Measurements from ENCODE around the gene BCL2L12. TPM values are rescaled to one million over a fixed set of nuclear protein-coding genes. Genes with fewer than 3 reads are reported as not detected.

Gene BCL2L12
- total and polyA plus RNA-seq, 2 of the 13 experiments (the other 11 are each of a cell fraction or from before 2014, with no cell fraction given) = 26.8 to 40.8 TPM

DNA sequence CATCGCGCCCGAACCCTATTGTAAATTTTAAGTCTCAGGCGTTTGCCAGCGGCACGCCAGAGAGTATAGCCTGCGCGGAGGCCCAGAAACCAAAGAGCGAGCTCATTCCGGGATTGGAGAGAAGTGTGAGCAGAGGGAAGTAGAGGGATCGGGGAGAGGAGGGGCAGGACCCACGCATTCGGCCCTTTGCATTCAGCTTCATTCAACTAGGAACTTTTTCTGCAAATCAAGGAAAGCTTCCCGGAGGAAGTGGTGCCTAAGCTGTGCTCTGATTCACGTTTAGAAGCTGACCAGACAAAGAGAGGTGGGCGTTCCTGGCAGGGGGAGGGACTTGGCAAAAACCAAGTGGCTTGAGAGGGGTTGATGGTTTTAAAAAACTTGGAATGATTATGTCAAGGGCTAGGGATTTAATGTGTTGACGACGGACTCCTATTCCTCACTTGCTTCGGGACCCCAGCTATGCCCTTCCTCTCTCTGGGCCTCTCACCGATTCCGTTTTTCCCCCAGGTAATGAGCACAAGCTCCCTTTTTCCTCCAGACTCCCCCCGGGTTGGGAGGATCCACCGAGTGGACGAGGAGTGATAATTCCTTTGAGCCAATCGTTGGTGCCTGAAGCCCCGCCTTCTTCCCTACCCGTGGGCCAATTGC, 10.5 kb downstream of the BCL2L12 start (continued):
- TF ChIP-seq, protein P1, sequence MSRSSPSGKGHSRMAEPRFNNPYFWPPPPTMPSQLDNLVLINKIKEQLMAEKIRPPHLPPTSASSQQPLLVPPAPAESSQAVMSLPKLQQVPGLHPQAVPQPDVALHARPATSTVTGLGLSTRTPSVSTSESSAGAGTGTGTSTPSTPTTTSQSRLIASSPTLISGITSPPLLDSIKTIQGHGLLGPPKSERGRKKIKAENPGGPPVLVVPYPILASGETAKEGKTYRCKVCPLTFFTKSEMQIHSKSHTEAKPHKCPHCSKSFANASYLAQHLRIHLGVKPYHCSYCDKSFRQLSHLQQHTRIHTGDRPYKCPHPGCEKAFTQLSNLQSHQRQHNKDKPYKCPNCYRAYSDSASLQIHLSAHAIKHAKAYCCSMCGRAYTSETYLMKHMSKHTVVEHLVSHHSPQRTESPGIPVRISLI (CRISPR knock-in tag; IDR thresholded peaks at IDR 0.05; ENCODE audit: borderline replicate concordance) = peak; percentile 61; the same call in 1 of the 2 replicates
- TF ChIP-seq ZNF12 (CRISPR knock-in tag; IDR thresholded peaks at IDR 0.05) (no peak), ZNF557 (CRISPR knock-in tag; IDR thresholded peaks at IDR 0.05) (no peak), ISL2 (CRISPR knock-in tag; IDR thresholded peaks at IDR 0.05) (peak; percentile 29; the same call in 1 of the 2 replicates), ATF7 (IDR thresholded peaks at IDR 0.05) (peak; percentile 86), ATF7 (CRISPR knock-in tag; IDR thresholded peaks at IDR 0.05) (no peak), ZFP36 (IDR thresholded peaks at IDR 0.05; ENCODE audit: borderline replicate concordance, low read depth, low read length, partially characterized antibody) (peak; percentile 100), RBFOX2 (IDR thresholded peaks at IDR 0.05; ENCODE audit: low read depth, low read length) (no peak), ZNF605 (CRISPR knock-in tag; IDR thresholded peaks at IDR 0.05) (no peak), RARG (CRISPR knock-in tag; IDR thresholded peaks at IDR 0.05; ENCODE audit: low read depth) (no peak), ZBTB7A (CRISPR knock-in tag; IDR thresholded peaks at IDR 0.05) (no peak), GTF2F1 (IDR thresholded peaks at IDR 0.05; ENCODE audit: low read length) (no peak), ZNF678 (CRISPR knock-in tag; IDR thresholded peaks at IDR 0.05) (no peak), NFE2L2 (IDR thresholded peaks at IDR 0.05; ENCODE audit: low read length) (no peak), TEAD3 (CRISPR knock-in tag; optimal IDR thresholded peaks at IDR 0.05; ENCODE audit: borderline replicate concordance) (no peak)
- TF ChIP-seq, protein P2, sequence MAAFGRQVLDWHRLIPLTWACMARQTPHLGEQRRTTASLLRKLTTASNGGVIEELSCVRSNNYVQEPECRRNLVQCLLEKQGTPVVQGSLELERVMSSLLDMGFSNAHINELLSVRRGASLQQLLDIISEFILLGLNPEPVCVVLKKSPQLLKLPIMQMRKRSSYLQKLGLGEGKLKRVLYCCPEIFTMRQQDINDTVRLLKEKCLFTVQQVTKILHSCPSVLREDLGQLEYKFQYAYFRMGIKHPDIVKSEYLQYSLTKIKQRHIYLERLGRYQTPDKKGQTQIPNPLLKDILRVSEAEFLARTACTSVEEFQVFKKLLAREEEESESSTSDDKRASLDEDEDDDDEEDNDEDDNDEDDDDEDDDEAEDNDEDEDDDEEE (CRISPR knock-in tag; IDR thresholded peaks at IDR 0.05) = no peak
- TF ChIP-seq, protein P3, sequence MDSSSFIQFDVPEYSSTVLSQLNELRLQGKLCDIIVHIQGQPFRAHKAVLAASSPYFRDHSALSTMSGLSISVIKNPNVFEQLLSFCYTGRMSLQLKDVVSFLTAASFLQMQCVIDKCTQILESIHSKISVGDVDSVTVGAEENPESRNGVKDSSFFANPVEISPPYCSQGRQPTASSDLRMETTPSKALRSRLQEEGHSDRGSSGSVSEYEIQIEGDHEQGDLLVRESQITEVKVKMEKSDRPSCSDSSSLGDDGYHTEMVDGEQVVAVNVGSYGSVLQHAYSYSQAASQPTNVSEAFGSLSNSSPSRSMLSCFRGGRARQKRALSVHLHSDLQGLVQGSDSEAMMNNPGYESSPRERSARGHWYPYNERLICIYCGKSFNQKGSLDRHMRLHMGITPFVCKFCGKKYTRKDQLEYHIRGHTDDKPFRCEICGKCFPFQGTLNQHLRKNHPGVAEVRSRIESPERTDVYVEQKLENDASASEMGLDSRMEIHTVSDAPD (CRISPR knock-in tag; IDR thresholded peaks at IDR 0.05) = 0 out of 2 replicates have a peak, but pooled peaks have one; percentile 31
- TF ChIP-seq, protein P4, sequence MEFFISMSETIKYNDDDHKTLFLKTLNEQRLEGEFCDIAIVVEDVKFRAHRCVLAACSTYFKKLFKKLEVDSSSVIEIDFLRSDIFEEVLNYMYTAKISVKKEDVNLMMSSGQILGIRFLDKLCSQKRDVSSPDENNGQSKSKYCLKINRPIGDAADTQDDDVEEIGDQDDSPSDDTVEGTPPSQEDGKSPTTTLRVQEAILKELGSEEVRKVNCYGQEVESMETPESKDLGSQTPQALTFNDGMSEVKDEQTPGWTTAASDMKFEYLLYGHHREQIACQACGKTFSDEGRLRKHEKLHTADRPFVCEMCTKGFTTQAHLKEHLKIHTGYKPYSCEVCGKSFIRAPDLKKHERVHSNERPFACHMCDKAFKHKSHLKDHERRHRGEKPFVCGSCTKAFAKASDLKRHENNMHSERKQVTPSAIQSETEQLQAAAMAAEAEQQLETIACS (CRISPR knock-in tag; IDR thresholded peaks at IDR 0.05) = no peak
- TF ChIP-seq, protein P5, sequence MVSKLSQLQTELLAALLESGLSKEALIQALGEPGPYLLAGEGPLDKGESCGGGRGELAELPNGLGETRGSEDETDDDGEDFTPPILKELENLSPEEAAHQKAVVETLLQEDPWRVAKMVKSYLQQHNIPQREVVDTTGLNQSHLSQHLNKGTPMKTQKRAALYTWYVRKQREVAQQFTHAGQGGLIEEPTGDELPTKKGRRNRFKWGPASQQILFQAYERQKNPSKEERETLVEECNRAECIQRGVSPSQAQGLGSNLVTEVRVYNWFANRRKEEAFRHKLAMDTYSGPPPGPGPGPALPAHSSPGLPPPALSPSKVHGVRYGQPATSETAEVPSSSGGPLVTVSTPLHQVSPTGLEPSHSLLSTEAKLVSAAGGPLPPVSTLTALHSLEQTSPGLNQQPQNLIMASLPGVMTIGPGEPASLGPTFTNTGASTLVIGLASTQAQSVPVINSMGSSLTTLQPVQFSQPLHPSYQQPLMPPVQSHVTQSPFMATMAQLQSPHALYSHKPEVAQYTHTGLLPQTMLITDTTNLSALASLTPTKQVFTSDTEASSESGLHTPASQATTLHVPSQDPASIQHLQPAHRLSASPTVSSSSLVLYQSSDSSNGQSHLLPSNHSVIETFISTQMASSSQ (IDR thresholded peaks at IDR 0.05; ENCODE audit: low read depth) = no peak
- TF ChIP-seq, protein P5 (CRISPR knock-in tag; IDR thresholded peaks at IDR 0.05; ENCODE audit: borderline replicate concordance) = no peak
- TF ChIP-seq, protein P6, sequence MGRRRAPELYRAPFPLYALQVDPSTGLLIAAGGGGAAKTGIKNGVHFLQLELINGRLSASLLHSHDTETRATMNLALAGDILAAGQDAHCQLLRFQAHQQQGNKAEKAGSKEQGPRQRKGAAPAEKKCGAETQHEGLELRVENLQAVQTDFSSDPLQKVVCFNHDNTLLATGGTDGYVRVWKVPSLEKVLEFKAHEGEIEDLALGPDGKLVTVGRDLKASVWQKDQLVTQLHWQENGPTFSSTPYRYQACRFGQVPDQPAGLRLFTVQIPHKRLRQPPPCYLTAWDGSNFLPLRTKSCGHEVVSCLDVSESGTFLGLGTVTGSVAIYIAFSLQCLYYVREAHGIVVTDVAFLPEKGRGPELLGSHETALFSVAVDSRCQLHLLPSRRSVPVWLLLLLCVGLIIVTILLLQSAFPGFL (CRISPR knock-in tag; IDR thresholded peaks at IDR 0.05) = no peak

Measured in HepG2 (cell line).